RWPE1 (cell line): ENCODE data around the gene PRLR.

ENCODE experiments used
- CTCF ChIA-PET: fragments of 350-600 bp; sonication (Branson Sonifier 250); formaldehyde crosslinking; extraction: SDS; loops from one replicate; lab custom pipeline; 2021; lab: Yijun Ruan, JAX
- POLR2A ChIA-PET: fragments of 400-600 bp; formaldehyde crosslinking; extraction: SDS; loops from one replicate; lab custom pipeline; 2020; ENCODE audit warnings: antibody characterized with exemption; ENCODE audit not compliant: low non-redundant PET; lab: Yijun Ruan, JAX
- DNase-seq: peaks from one replicate; pipeline ENCODE4 v3.0.0; 2012; ENCODE audit warnings: low spot score
- H3K27ac ChIP-seq: fragments of 450-650 bp; 2 replicates; pipeline ENCODE4 v1.5.1; 2017
- TF ChIP-seq, protein P1 (sequence below): fragments of 450-650 bp; conservative IDR thresholded peaks from 2 replicates; pipeline ENCODE4 v1.5.1; 2017; ENCODE audit warnings: low read depth, mild to moderate bottlenecking

PRLR gene

GRCh38 chr5:35244171-35244570, 13.9 kb upstream of the PRLR start:
- H3K27ac ChIP-seq = no peak overlapping the region
- POLR2A ChIA-PET = no interaction called here
- CTCF ChIA-PET = no interaction called here
- no peak for DNase-seq
- TF ChIP-seq, protein P1, sequence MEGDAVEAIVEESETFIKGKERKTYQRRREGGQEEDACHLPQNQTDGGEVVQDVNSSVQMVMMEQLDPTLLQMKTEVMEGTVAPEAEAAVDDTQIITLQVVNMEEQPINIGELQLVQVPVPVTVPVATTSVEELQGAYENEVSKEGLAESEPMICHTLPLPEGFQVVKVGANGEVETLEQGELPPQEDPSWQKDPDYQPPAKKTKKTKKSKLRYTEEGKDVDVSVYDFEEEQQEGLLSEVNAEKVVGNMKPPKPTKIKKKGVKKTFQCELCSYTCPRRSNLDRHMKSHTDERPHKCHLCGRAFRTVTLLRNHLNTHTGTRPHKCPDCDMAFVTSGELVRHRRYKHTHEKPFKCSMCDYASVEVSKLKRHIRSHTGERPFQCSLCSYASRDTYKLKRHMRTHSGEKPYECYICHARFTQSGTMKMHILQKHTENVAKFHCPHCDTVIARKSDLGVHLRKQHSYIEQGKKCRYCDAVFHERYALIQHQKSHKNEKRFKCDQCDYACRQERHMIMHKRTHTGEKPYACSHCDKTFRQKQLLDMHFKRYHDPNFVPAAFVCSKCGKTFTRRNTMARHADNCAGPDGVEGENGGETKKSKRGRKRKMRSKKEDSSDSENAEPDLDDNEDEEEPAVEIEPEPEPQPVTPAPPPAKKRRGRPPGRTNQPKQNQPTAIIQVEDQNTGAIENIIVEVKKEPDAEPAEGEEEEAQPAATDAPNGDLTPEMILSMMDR = no peak

GRCh38 chr5:35242702-35243258, 12.5 kb upstream of the PRLR start:
- TF ChIP-seq, protein P1 = no peak
- no peak for DNase-seq
- ChIA-PET CTCF (no interaction called here), POLR2A (no interaction called here)
- no peak overlapping the region for H3K27ac ChIP-seq

DNA sequence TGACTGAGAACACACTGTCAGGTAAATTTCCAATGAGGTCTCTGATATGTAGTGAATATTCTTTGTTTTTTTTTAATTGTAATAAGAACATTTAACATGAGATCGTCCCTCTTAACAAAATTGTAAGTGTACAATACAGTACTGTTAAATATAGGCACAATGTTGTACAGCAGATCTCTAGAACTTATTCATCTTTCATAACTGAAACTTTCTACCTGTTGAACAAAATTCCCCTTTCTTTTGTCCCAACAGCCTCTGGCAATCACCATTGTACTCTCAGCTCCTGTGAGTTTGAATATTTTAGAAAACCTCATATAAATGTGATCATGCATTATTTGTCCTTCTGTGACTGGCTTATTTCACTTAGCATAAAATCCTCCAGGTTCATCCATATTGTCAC, 10.6 kb upstream of the PRLR start:
- TF ChIP-seq, protein P1 = no peak
- H3K27ac ChIP-seq = no peak overlapping the region
- CTCF ChIA-PET = interaction anchor here (1.0 kb wide), 1 partner anchor 11 kb away, joined by 8 read pairs; the partner anchor contains the start of gene PRLR
- no peak for DNase-seq
- POLR2A ChIA-PET = no interaction called here

- TF ChIP-seq, protein P1 = no peak
- POLR2A ChIA-PET = no interaction called here
- H3K27ac ChIP-seq = no peak overlapping the region
- CTCF ChIA-PET = no interaction called here
- DNase-seq = no peak
Observed at GRCh38 chr5:35239911-35240610, 9.8 kb upstream of the PRLR start.

DNA sequence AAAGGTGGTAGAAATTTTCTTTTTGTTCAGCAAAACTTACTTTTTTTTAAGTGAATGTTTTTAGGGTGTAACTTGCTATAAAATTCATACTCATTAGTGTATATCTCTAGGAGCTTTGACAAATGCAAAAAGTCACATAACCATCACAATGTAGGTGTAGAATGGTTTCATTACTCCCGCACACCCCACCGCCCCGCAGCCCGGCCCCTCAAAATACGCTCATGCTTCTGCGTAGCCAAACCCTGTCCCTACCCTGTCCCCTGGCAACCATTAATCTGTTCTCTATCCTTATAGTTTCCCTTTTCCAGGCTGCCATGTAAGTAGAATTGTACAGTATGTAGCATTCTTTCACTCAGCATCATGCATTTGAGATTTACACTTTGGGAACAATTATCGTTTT, 9.2 kb upstream of the PRLR start:
- no peak overlapping the region for H3K27ac ChIP-seq
- TF ChIP-seq, protein P1 = no peak
- CTCF ChIA-PET = no interaction called here
- POLR2A ChIA-PET = no interaction called here
- no peak for DNase-seq

DNA sequence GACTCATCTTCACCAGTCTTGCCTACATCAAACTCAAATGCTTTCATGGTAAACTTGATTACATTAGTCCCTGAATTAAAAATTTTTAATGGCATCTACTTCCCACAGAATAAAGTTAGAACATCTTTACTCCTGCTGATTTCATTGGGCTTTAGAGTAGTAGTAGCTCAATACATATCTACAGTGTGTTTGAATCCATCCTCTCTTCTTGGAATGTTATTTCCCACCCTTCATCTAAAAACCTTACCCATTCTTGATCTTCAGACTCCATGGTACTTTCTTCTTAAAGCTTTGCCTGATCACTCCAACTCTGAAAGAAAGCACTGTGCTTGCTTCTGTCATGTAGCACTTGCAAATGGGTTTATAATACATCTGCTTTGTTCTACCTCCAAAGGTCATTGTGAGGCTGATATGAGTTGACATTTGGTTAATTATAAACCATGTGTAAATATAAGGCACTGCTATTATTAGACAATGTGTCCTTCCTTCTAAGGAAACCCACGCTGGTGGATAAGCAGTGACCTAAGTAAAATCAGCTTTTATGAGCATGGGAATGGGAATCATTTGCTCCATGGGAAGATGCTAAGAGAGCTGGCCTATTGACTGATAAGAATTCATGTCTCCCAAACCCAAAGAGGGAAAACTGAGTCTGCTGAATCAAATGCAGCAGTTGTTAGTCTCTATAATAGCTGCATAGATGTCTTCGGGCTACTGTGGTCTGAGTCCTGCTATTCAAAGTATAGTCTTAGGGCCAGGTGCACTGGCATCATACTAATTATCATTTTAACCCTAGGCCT, 7.5 kb upstream of the PRLR start:
- no peak for DNase-seq
- no peak overlapping the region for H3K27ac ChIP-seq

More for the DNA sequence above, 7.5 kb upstream of the PRLR start:
- CTCF ChIA-PET = no interaction called here
- TF ChIP-seq, protein P1 = no peak
- POLR2A ChIA-PET = no interaction called here
